C4-2B (cell line): ENCODE data around the gene CEL.

Experiments
- ZFX ChIP-seq: fragments of 450-650 bp; IDR thresholded peaks from 2 replicates; pipeline ENCODE4 v1.6.1; 2017
- TF ChIP-seq, protein P1 (sequence below): fragments of 450-650 bp; conservative IDR thresholded peaks from 2 replicates; pipeline ENCODE4 v1.5.1; 2017; ENCODE audit warnings: mild to moderate bottlenecking

DNA sequence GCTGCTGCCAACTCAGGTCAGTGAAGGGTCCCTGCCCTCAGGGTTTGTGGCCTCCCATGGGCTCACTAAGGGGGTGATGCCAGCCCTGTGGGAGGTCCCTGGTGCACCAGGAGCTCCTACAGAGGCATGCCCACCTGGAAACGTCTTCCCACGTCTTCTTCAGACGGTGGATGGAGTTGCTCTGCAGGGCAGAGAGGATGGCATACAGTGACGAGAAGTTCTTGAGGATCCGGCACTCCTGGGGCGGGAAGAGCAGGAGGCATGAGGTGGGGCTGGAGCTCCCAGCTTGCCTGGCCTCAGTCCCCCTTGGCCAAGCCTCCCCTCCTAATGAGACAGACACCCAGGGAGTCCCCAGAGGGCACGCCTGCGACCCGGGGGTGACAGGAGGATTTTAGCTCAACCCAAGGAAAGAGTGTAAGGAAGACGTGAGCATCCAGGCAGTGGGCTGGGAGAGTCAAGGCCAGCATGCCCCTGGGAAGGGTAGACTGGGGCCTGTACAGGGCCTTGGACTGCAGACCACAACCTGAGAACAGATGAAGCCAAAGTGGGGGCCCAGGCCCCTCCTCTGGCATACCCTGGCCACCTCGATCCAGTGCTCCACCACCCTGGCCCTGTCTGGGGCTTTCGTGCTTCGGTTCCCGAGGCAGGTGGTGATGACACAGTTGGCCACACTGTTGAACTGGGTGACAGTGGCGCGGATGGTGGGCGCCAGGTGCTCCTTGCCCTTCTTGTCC, 44.9 kb downstream of the CEL start:
- TF ChIP-seq, protein P1, sequence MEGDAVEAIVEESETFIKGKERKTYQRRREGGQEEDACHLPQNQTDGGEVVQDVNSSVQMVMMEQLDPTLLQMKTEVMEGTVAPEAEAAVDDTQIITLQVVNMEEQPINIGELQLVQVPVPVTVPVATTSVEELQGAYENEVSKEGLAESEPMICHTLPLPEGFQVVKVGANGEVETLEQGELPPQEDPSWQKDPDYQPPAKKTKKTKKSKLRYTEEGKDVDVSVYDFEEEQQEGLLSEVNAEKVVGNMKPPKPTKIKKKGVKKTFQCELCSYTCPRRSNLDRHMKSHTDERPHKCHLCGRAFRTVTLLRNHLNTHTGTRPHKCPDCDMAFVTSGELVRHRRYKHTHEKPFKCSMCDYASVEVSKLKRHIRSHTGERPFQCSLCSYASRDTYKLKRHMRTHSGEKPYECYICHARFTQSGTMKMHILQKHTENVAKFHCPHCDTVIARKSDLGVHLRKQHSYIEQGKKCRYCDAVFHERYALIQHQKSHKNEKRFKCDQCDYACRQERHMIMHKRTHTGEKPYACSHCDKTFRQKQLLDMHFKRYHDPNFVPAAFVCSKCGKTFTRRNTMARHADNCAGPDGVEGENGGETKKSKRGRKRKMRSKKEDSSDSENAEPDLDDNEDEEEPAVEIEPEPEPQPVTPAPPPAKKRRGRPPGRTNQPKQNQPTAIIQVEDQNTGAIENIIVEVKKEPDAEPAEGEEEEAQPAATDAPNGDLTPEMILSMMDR = no peak
- no peak for TF ChIP-seq ZFX
